ENCODE data around the gene KRT72. TPM values are rescaled to one million over a fixed set of nuclear protein-coding genes. Genes with fewer than 3 reads are reported as not detected.

Gene KRT72
- total and polyA plus RNA-seq, 2 of the 13 experiments (the other 11 are each of a cell fraction or from before 2014, with no cell fraction given) = not detected

GRCh38 chr12:52559979-52560378 is 41.3 kb downstream of the KRT72 start (continued):
- no peak for TF ChIP-seq PAXIP1 (CRISPR knock-in tag; conservative IDR thresholded peaks at IDR 0.05)
- TF ChIP-seq IRF2 (CRISPR knock-in tag; IDR thresholded peaks at IDR 0.05) = no peak
- TF ChIP-seq ZNF530 (CRISPR knock-in tag; IDR thresholded peaks at IDR 0.05; ENCODE audit: low read depth) = no peak
- TF ChIP-seq KDM1A (CRISPR knock-in tag; IDR thresholded peaks at IDR 0.05) = no peak

- Histone ChIP-seq H2AFZ (ENCODE audit: low read length) (no peak overlapping the region), H3K79me2 (ENCODE audit: insufficient read depth, low read length) (no peaks in the 10 kb centered on the region), H3K9ac (ENCODE audit: insufficient read depth, low read depth, low read length) (no peak overlapping the region), H3K27ac (ENCODE audit: extremely low read length, insufficient read depth, low read length) (no peak overlapping the region), H4K20me1 (ENCODE audit: insufficient read depth, low read length) (no peaks in the 10 kb centered on the region), H3K4me3 (replicated peaks in 1 of 3; ENCODE audit: insufficient read depth in 1 of 3, low read depth in 2 of 3, low read length in 3 of 3) (no peak overlapping the region), H3K4me2 (ENCODE audit: low read depth, low read length) (no peak overlapping the region), H3K4me1 (ENCODE audit: insufficient read depth, low read length) (no peaks in the 10 kb centered on the region), H3K36me3 (replicated peaks in 1 of 2; ENCODE audit: control insufficient read depth in 1 of 2, insufficient read depth in 2 of 2, low read length in 2 of 2) (no peaks in the 10 kb centered on the region), H3K9me3 (ENCODE audit: low read length) (no peaks in the 10 kb centered on the region), H3K27me3 (ENCODE audit: control insufficient read depth in 1 of 2, insufficient read depth in 2 of 2, low read length in 2 of 2) (peaks cover 1 to 22% of the 10 kb centered on the region in 2 experiments; a peak in 2 of 5 replicates)
- TF ChIP-seq RERE (CRISPR knock-in tag; IDR thresholded peaks at IDR 0.05; ENCODE audit: low read depth) = no peak
- TF ChIP-seq SIN3A (IDR thresholded peaks at IDR 0.05; ENCODE audit: borderline replicate concordance, low read depth, low read length) = no peak
- TF ChIP-seq ZC3H13 (CRISPR knock-in tag; IDR thresholded peaks at IDR 0.05) = no peak
- TF ChIP-seq DZIP1 (CRISPR knock-in tag; IDR thresholded peaks at IDR 0.05) = no peak
- no peak for TF ChIP-seq TP53 (CRISPR knock-in tag; conservative IDR thresholded peaks at IDR 0.05)
- TF ChIP-seq KLF15 (CRISPR knock-in tag; IDR thresholded peaks at IDR 0.05; ENCODE audit: borderline replicate concordance) = no peak
- TF ChIP-seq ZNF614 (CRISPR knock-in tag; IDR thresholded peaks at IDR 0.05; ENCODE audit: borderline replicate concordance) = no peak
- POLR2A ChIA-PET = no interaction called here
- in situ Hi-C loops (cut with HindIII; ENCODE audit: extremely low pct_ligation_motif_present, low pct_unique_long_range_greater_than_20kb) = no loop called here
- BruUV-seq (replicated peaks) = no TSS peak
- DNase-seq (ENCODE audit: low spot score) (no peak), ATAC-seq (no peak), FAIRE-seq (no peak)
- intact Hi-C loops (cut with micrococcal nuclease; ENCODE audit: unreplicated experiment) = no loop called here
- CTCF ChIA-PET (ENCODE audit: low intra/inter-chr PET ratio, low total read pairs) = no interaction called here
- 3% methylated on average over 6 of the region's 8 CpGs for WGBS (ENCODE audit: low lambda C conversion rate)
Measured at GRCh38 chr12:52558781-52559445, 42.4 kb downstream of the KRT72 start.
